ENCODE measurements around the gene FAF1.
"Not testable (repeated sequence)": the region's sequence is repeated elsewhere in the genome, so short reads cannot be mapped to it uniquely, and the experiment has no call there.

FAF1 gene

DNA sequence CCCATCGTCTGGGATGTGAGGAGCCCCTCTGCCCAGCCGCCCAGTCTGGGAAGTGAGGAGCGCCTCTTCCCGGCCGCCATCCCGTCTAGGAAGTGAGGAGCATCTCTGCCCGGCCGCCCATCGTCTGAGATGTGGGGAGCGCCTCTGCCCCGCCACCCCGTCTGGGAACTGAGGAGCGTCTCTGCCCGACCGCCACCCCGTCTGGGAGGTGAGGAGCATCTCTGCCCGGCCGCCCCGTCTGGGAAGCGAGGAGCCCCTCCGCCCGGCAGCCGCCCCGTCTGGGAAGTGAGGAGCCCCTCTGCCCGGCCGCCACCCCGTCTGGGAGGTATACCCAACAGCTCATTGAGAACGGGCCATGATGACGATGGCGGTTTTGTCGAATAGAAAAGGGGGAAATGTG, 7.5 kb downstream of the FAF1 start:
- DNase-seq: not testable (repeated sequence)

DNA sequence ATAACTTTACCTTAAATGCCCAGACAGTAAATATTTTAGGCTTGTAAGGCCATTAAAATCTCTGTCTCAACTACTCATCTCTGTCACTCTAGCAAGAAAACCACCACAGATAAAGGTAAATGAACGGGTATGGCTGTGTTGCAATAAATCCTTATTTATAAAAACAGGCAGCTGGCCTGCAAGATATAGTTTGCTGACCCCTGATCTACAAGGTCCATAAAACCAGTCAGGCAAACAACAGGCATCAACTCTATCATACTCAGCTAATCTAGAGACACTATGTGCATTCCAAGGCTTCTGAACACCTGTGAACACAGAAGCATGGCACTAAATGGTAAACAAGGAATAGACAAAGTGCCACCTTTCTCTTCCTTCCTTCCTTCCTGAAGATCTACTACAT, 9.7 kb downstream of the FAF1 start:
- DNase-seq: no peak

DNA sequence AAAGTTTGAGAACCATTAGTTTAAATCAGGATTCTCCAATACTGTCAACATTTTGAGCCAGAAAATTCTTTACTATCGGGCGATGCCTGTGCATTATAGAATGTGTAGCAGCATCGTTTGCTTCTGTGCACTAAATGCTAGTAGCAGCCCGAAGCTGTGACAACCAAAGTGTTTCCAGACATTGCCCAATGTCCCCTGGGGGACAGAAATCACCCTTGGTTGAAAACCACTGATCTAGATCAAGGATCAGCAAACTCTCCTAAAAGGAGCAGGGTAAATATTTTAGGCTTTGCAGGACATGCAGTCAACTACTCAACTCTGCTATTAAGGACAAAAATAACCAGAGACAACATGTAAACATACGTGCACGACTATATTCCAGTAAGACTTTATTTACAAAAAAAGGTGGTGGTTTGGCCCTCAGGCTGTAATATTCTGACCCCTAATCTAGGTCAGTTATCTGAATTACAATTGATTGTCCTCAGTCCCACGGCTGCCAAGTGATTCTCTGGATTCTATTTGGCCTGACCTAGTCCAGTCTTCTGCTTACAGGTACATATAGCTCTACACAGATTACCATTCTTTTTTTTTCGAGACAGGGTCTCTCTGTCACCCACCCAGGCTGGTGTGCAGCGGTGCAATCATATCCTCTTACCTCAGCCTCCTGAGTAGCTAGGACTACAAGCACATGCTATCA, 10.6 kb downstream of the FAF1 start:
- DNase-seq: no peak

DNA sequence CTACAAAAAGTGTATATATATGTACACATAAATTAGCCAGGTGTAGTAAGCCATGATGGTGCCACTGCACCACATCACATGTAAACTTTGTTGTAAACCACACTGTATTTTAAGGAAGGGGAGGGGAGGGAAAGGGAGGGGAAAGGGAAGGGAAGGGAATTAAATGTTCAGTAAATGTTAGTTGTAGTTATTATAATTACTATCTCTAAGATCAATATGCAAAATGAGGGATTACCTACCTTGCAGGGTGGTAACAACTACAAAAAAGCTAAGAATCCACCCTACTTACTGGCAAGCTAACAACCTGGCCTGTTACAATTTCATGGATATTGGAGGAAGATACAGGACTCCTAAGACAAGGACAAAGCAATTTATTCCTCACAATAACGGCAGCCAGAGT, 17.7 kb downstream of the FAF1 start:
- DNase-seq: no peak

DNA sequence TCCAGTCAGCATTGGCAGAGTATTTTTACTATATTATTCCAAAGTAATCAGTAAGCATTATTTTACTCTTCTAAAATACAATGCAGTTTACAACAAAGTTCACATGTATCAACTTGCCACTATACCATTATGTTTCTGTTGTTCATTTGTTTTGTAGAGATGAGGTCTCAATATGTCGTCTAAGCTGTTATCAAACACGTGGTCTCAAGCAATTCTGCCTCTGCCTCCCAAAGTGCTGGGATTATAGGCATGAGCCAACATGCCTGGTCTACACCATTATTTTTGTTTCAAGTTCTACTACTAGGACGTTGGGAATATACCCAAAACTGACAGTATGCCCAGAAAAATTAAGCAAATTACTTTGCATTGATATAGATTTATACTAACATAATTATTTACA, 19.8 kb downstream of the FAF1 start:
- no peak for DNase-seq

DNA sequence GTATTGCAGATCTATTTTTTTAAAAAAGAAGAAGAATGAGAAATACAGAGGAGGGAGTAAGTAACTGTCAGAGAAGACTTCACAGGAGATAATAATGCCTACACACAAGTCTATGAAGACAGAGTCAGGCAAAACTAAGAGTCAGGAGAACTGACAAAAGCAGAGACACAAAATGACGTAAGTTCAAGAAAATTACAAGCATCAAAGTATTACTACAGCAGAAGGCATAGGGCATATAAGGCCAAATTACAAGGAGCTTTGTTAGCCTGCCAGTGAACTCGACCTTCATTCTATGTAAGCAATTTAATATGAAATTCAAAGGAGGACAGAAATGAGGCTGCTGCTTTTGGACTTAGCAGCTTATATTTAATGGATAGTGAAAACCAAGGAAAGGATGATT, 23.7 kb downstream of the FAF1 start:
- no peak for DNase-seq

DNA sequence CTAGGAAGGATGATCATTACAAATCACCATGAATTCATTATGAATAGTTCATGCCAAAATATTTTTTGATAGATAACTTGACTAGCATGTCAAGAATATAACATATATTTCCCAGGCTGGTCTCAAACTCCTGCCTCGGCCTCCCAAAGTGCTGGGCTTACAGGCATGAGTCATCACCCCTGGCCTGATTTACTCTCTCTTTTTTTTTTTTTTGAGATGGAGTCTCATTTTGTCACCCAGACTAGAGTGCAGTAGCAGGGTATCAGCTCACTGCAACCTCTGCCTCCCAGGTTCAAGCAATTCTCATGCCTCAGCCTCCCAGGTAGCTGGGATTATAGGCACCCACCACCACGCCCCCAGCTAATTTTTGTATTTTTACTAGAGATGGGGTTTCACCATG, 24.8 kb downstream of the FAF1 start:
- DNase-seq: not testable (repeated sequence)

DNA sequence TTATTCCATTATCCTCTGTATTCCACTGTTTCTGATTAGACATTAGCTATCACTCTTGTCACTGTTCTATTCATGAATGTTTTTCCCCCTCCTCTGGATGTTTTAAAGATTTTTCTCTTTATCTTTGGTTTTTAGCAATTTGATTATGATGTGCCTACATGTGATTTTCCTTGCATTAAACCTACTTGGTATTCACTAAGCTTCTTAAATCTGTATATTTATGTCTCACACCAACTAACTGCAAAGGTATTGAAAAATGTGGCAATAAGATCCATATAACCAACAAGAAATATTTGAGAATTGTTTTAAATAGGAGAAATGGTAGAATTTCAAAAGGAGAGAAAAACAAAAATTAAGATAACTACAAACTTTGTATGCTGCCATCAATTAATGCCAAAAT, 25.2 kb downstream of the FAF1 start:
- no peak for DNase-seq

DNA sequence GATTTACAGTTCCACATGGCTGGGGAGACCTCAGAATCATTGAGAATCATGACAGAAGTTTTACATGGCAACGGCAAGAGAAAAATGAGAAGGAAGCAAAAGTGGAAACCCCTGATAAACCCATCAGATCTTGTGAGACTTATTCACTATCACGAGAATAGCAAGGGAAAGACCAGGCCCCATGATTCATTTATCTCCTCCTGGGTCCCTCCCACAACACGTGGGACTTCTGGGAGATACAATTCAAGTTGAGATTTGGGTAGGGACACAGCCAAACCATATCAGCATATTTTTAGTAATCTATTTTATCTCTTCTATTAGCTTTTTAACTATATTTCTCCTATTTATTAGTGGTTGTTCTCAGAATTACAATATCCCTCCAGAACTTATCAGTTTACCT, 26.3 kb downstream of the FAF1 start:
- DNase-seq: not testable (repeated sequence)

DNA sequence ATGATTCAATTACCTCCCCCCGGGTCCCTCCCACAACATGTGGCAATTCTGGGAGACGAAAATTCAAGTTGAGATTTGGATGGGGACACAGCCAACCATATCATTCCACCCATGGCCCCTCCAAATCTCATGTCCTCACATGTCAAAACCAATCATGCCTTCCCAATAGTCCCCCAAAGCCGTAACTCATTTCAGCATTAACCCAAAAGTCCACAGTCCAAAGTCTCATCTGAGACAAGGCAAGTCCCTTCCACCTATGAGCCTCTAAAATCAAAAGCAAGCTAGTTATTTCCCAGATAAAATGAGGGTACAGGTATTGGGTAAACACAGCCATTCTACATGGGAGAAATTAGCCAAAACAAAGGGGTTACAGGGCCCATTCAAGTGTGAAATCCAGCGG, 28.0 kb downstream of the FAF1 start:
- not testable (repeated sequence) for DNase-seq

DNA sequence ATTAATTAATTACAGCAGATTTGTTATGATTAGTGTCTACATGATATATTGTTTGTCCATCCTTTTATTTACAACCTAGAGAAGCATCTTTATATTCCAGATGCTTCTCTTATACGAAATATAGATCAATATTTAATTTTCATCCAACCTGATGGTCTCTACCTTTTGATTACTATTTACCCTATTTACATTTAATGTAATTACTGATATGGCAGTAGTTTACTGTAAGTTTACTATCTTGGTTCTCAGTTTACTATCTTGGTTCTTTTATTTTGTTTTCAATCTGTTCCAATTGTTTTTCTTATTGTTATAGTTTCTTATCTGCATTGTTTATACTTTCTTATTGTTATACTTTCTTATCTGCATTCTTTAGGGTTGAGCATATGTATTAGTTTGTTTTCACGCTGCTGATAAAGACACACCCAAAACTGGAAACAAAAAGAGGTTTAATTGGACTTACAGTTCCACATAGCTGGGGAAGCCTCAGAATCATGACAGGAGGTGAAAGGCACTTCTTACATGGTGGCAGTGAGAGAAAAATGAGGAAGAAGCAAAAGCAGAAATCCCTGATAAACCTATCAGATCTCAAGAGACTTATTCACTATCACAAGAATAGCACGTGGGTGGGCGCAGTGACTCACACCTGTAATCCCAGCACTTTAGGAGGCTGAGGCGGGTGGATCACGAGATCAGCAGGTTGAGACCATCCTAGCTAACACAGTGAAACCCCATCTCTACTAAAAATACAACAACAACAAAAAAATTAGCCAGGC, 28.9 kb downstream of the FAF1 start:
- DNase-seq: no peak

DNA sequence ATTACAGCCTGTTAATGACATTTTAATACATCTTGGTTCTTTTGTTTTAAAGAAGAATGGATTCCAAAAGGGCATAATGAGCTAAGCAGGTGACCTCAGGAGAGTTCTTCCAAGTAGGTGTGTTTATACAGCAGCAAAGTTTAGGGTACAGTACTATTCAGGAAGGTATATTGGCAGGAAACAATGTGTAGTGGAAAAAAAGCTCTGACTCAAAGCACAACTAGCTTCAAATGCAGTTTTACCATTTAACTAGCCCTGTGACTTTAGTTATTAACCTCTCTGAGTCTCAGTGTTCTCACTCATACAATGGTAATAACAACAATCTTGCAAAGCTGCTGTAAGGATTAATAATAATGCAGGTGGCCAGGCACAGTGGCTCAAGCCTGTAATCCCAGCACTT, 29.9 kb downstream of the FAF1 start:
- no peak for DNase-seq

DNA sequence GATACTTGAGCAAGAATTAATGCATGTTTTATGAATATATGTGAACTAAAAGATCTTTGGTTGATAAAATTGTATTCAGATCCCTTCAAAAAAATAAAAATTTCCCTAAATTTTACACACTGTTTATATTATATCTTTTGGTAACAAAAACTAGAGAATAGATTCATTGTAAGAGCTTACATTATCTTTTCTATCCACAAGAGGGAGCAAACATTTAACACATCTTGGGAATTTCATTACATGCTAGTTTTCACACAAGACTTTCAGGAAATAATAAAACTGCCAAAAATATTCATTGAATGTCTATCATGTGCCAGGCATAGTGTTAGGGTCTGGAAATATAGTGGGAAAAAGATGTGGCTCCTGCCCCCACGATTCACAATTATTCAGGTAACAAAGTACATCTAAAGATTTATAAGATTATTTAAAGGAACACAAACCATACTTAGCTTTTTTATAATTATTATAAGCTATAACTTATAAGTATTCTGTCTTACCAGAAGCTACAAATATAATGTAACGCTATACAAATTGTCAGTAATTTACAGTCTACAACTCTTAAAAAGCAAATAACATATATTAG, 30.6 kb downstream of the FAF1 start:
- DNase-seq: no peak

DNA sequence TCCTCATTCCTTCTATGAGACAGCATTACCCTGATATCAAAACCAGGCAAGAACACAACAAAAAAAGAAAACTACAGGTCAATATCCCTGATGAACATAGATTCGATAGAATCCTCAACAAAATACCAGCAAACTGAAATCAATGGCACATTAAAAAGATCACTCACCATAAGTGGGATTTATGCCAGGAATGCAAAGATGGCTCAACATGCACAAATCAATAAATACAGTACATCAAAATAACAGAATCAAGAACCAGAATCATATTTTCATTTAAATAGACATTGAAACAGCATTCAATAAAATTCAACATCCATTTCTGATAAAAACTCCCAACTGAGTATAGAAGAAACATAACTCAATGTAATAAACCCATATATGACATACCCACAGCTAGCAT, 36.5 kb downstream of the FAF1 start:
- DNase-seq: no peak

DNA sequence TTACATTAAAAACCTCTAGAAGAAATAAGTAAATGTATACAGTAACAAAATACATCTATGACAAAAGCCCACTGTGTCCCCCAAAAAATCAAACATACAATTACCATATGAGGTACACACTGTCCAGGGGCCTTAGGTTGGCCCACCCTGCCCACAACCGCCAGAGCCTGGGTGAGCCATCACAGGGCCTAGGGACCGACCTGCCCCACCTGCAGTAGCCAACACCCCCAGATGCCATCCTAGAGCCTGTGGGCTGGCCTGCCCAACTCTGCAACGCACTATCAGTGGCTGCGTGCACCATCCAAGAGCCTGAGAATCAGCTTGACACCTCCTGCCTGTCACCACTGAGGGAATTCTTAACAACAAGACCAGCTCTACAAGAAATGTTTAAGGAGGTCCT, 39.0 kb downstream of the FAF1 start:
- DNase-seq: no peak

DNA sequence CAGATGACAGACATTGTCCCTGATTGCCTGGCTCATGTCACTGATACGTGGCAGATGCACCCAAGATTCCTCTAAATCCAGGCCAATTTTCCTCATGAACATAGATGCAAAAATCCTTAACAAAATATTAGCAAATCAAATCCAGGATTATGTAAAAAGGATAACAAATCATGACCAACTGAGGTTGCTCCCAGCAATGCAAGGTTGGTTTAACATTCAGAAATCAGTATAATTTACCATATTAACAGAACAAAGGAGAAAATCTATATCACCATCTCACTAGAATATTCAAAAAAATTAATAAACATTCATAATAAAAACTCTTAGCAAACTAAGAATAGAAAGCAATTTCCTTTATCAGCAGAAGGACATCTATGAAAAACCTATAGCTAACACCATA, 39.7 kb downstream of the FAF1 start:
- DNase-seq: no peak

DNA sequence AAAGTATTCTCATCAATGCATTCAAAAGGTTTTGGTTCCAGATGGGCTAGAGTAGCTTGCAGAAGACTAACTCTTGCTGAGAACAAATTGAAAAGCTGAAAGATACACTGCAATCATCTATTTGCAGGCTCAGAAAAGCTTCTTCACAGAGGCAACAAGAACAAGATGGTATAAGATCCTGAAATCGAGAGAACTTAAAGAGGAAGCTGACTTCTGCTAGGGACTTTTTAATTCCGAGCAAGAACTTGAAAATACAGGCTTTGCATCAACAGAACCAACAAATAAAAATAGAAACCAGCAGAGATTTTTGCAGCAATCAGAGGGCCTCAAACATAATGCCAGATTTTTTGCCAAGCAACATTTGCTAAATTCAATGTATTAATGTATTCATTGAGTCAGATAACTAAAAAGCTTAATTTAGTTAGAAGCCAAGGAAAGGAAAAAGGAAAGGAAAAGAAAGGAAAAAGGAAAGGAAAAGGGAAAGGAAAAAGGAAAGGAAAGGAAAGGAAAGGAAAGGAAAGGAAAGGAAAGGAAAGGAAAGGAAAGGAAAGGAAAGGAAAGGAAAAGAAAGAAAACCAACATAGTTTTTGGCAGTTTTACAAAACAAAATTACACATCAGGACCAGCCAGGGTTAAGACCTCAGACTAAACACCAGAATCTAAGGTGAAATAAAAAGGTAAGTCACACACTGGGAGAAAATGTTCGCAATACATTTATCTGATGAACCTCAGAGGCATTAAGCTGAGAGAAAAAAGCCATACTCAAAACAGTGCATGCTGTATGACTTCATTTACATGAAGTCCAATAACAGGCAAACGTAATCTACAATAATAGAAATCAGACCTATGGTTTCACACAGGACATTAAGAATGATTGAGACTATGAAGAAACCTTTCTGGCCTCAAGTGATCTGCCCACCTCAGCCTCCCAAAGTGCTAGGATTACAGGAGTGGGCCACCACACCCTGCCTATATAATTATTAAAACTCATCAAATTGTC, 42.6 kb downstream of the FAF1 start:
- DNase-seq: no peak

DNA sequence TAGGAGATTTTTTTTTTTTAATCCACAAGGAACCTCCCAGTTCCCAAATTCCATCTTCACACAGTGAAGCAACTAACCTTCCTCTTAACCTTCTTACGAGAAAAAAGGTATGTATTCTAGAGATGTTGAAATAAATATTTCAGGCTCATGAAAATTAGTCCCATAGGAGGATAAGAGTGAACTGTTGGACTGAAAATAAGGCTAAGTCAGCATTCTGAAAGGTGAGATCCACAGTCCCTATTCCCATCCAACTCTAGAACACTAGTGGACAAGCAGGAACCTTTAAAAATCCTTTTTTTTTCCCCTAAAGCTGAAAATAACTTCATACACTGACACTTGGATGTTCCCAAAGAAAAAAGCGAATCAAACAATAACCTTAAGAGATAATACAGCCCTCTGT, 44.4 kb downstream of the FAF1 start:
- DNase-seq: no peak

DNA sequence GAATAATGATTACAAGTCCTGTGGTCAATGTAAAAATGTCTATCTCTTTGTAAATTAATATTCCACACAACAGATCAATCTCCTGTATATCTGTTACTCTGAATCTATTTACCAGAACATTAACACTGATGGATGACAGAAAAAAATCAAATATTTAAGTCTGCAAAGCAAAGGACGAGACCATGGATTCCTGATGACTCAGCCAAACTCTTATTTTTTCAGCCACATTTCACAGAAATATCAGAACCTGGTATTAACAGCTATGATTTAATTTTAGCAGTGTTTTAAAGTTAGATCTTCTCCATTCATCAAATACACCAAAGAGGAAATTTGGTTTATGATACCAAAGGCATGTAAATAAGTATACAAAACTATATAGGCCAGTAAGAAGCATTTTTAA, 46.1 kb downstream of the FAF1 start:
- no peak for DNase-seq

DNA sequence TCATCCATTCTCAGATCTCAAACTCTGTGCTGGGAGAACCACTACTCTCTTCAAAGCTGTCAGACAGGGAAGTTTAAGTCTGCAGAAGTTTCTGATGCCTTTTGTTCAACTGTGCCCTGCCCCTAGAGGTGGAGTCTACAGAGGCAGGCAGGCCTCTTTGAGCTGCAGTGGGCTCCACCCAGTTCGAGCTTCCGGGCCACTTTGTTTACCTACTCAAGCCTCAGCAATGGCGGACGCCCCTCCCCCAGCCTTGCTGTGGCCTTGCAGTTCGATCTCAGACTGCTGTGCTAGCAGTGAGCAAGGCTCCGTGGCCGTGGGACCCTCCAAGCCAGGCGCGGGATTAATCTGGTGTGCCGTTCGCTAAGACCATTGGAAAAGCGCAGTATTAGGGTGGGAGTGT, 49.7 kb downstream of the FAF1 start:
- not testable (repeated sequence) for DNase-seq

DNA sequence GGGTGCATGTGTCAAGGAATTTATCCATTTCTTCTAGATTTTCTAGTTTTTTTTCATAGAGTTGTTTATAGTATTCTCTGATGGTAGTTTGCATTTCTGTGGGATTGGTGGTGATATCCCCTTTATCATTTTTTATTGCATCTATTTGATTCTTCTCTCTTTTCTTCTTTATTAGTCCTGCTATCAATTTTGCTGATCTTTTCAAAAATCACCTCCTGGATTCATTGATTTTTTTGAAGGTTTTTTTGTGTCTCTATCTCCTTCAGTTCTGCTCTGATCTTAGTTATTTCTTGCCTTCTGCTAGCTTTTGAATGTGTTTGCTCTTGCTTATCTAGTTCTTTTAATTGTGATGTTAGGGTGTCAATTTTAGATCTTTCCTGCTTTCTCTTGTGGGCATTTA, 52.5 kb downstream of the FAF1 start:
- DNase-seq: not testable (repeated sequence)

DNA sequence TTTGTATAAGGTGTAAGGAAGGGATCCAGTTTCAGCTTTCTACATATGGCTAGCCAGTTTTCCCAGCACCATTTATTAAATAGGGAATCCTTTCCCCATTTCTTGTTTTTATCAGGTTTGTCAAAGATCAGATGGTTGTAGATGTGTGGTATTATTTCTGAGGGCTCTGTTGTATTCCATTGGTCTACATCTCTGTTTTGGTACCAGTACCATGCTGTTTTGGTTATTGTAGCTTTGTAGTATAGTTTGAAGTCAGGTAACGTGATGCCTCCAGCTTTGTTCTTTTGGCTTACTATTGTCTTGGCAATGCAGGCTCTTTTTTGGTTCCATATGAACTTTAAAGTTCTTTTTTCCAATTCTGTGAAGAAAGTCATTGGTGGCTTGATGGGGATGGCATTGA, 54.0 kb downstream of the FAF1 start:
- not testable (repeated sequence) for DNase-seq

DNA sequence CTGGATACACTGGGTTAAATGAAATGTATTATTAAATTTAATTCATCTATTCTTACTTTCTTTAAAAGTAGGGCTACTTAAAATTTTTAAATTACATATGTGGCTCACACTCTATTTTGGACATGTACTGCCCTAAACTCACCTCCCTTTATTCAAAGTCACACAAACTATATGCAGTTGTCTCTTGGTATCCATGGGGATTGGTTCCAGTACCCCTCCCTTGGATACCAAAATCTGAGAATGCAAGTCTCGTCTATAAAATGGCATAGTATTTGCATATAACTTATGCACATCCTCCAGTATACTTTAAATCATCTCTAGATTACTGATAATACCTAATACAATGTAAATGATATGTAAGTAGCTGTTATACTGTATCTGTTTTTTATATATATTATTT, 57.6 kb downstream of the FAF1 start:
- no peak for DNase-seq
